ENCODE data around the gene ZNF208. TPM values are rescaled to one million over a fixed set of nuclear protein-coding genes. Genes with fewer than 3 reads are reported as not detected.

The ZNF208 gene
- total and polyA plus RNA-seq, 4 donors, result 0.06 to 0.28 (median 0.16) TPM

DNA sequence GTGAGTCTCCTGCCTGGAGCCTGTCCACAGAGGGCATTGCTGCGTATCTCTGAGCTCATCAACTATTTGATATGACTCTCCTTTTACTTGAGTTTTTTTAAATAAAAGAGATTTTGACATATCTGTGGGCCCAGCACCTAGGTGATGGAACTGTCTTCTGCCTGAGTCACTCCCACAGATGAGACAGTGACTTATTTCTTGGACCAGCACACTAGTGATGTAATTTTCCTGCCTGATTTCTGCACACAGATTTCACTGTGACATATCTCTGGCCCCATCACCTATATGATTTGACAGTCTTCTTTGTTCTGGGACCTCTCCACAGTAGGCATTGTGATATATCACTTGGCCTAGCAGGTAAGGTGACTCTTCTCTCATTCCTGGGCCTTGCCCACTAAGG is 108.2 kb downstream of the ZNF208 start:
- Histone ChIP-seq H3K4me3 (ENCODE audit: low read depth in 1 of 3, low read length in 3 of 3) (no peak overlapping the region), H3K4me1 (ENCODE audit: control insufficient read depth in 4 of 4, insufficient read depth in 4 of 4, low read length in 3 of 4) (no peaks in the 10 kb centered on the region), H3K27me3 (ENCODE audit: control insufficient read depth in 4 of 4, insufficient read depth in 4 of 4, low read length in 3 of 4) (no peaks in the 10 kb centered on the region), H3K9me3 (ENCODE audit: control insufficient read depth in 4 of 4, low read length in 3 of 4) (peaks cover 1 to 15% (median 3%) of the 10 kb centered on the region in 4 donors), H3K9ac (ENCODE audit: low read depth in 1 of 2, low read length in 2 of 2) (no peak overlapping the region), H3K27ac (ENCODE audit: low read depth in 1 of 2, low read length in 2 of 2) (no peak overlapping the region), H3K36me3 (ENCODE audit: control insufficient read depth in 4 of 4, insufficient read depth in 3 of 4, low read depth in 1 of 4, low read length in 3 of 4) (no peaks in the 10 kb centered on the region)
- no peak for TF ChIP-seq TAF1 (conservative IDR thresholded peaks at IDR 0.05)
- TF ChIP-seq YY1 (IDR thresholded peaks at IDR 0.05), result no peak
- no peak for TF ChIP-seq SP1 (IDR thresholded peaks at IDR 0.05)
- no peak for TF ChIP-seq RXRA (IDR thresholded peaks at IDR 0.05)
- no peak for TF ChIP-seq HNF4G (IDR thresholded peaks at IDR 0.05)
- TF ChIP-seq, protein P1, sequence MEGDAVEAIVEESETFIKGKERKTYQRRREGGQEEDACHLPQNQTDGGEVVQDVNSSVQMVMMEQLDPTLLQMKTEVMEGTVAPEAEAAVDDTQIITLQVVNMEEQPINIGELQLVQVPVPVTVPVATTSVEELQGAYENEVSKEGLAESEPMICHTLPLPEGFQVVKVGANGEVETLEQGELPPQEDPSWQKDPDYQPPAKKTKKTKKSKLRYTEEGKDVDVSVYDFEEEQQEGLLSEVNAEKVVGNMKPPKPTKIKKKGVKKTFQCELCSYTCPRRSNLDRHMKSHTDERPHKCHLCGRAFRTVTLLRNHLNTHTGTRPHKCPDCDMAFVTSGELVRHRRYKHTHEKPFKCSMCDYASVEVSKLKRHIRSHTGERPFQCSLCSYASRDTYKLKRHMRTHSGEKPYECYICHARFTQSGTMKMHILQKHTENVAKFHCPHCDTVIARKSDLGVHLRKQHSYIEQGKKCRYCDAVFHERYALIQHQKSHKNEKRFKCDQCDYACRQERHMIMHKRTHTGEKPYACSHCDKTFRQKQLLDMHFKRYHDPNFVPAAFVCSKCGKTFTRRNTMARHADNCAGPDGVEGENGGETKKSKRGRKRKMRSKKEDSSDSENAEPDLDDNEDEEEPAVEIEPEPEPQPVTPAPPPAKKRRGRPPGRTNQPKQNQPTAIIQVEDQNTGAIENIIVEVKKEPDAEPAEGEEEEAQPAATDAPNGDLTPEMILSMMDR (IDR thresholded peaks at IDR 0.05; ENCODE audit: low read depth, low read length, missing input control), result no peak
- no peak for TF ChIP-seq FOXA2 (IDR thresholded peaks at IDR 0.05)
- TF ChIP-seq EGR1 (IDR thresholded peaks at IDR 0.05; ENCODE audit: low read depth in 2 of 2), result no peak
- no peak for TF ChIP-seq GABPA (IDR thresholded peaks at IDR 0.05 in 1 of 2, conservative IDR thresholded peaks at IDR 0.05 in 1 of 2)
- no peak for TF ChIP-seq RAD21 (IDR thresholded peaks at IDR 0.05)
- TF ChIP-seq, protein P2, sequence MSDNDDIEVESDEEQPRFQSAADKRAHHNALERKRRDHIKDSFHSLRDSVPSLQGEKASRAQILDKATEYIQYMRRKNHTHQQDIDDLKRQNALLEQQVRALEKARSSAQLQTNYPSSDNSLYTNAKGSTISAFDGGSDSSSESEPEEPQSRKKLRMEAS (IDR thresholded peaks at IDR 0.05), result no peak
- TF ChIP-seq, protein P3, sequence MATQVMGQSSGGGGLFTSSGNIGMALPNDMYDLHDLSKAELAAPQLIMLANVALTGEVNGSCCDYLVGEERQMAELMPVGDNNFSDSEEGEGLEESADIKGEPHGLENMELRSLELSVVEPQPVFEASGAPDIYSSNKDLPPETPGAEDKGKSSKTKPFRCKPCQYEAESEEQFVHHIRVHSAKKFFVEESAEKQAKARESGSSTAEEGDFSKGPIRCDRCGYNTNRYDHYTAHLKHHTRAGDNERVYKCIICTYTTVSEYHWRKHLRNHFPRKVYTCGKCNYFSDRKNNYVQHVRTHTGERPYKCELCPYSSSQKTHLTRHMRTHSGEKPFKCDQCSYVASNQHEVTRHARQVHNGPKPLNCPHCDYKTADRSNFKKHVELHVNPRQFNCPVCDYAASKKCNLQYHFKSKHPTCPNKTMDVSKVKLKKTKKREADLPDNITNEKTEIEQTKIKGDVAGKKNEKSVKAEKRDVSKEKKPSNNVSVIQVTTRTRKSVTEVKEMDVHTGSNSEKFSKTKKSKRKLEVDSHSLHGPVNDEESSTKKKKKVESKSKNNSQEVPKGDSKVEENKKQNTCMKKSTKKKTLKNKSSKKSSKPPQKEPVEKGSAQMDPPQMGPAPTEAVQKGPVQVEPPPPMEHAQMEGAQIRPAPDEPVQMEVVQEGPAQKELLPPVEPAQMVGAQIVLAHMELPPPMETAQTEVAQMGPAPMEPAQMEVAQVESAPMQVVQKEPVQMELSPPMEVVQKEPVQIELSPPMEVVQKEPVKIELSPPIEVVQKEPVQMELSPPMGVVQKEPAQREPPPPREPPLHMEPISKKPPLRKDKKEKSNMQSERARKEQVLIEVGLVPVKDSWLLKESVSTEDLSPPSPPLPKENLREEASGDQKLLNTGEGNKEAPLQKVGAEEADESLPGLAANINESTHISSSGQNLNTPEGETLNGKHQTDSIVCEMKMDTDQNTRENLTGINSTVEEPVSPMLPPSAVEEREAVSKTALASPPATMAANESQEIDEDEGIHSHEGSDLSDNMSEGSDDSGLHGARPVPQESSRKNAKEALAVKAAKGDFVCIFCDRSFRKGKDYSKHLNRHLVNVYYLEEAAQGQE (IDR thresholded peaks at IDR 0.05), result no peak
- TF ChIP-seq FOXA1 (IDR thresholded peaks at IDR 0.05), result no peak
- no peak for TF ChIP-seq NR2F2 (IDR thresholded peaks at IDR 0.05)
- TF ChIP-seq, protein P4, sequence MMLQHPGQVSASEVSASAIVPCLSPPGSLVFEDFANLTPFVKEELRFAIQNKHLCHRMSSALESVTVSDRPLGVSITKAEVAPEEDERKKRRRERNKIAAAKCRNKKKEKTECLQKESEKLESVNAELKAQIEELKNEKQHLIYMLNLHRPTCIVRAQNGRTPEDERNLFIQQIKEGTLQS (IDR thresholded peaks at IDR 0.05), result no peak
- TF ChIP-seq, protein P5, sequence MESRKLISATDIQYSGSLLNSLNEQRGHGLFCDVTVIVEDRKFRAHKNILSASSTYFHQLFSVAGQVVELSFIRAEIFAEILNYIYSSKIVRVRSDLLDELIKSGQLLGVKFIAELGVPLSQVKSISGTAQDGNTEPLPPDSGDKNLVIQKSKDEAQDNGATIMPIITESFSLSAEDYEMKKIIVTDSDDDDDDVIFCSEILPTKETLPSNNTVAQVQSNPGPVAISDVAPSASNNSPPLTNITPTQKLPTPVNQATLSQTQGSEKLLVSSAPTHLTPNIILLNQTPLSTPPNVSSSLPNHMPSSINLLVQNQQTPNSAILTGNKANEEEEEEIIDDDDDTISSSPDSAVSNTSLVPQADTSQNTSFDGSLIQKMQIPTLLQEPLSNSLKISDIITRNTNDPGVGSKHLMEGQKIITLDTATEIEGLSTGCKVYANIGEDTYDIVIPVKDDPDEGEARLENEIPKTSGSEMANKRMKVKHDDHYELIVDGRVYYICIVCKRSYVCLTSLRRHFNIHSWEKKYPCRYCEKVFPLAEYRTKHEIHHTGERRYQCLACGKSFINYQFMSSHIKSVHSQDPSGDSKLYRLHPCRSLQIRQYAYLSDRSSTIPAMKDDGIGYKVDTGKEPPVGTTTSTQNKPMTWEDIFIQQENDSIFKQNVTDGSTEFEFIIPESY (IDR thresholded peaks at IDR 0.05), result no peak
- DNase-seq (ENCODE audit: low spot score), result no peak
- WGBS, result 61% methylated on average over 1 of the region's 1 CpG

DNA sequence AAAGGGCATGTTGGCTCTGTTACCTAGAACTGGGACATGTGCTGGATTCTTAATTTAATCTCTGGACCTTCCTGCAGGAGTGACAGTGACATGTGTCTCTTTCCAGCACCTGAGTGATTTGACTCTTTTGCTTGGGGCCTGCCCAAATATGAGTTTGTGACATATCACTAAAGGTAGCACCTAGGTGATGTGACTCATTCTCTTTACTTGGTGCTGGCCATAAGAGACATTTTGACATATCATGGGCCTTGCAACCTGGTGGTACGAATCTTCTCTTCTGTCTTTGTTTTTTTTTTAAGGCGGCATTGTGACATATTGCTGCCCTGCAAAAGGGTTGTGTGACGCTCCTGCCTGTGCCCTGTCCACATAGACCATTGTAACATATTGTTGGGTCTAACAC is 108.9 kb downstream of the ZNF208 start:
- TF ChIP-seq GABPA (IDR thresholded peaks at IDR 0.05 in 1 of 2, conservative IDR thresholded peaks at IDR 0.05 in 1 of 2), result no peak
- TF ChIP-seq, protein P3 (IDR thresholded peaks at IDR 0.05), result no peak
- no peaks in the 10 kb centered on the region for H3K4me1 ChIP-seq (ENCODE audit: control insufficient read depth in 4 of 4, insufficient read depth in 4 of 4, low read length in 3 of 4)
- H3K9ac ChIP-seq (ENCODE audit: low read depth in 1 of 2, low read length in 2 of 2), result no peak overlapping the region
- H3K27me3 ChIP-seq (ENCODE audit: control insufficient read depth in 4 of 4, insufficient read depth in 4 of 4, low read length in 3 of 4), result no peaks in the 10 kb centered on the region
- no peak for DNase-seq (ENCODE audit: low spot score)
- WGBS, result 77% methylated on average over 3 of the region's 3 CpGs
- H3K36me3 ChIP-seq (ENCODE audit: control insufficient read depth in 4 of 4, insufficient read depth in 3 of 4, low read depth in 1 of 4, low read length in 3 of 4), result no peaks in the 10 kb centered on the region
- H3K9me3 ChIP-seq (ENCODE audit: control insufficient read depth in 4 of 4, low read length in 3 of 4), result peaks cover 1 to 11% (median 3%) of the 10 kb centered on the region in 4 donors
- H3K4me3 ChIP-seq (ENCODE audit: low read depth in 1 of 3, low read length in 3 of 3), result no peak overlapping the region
- no peak overlapping the region for H3K27ac ChIP-seq (ENCODE audit: low read depth in 1 of 2, low read length in 2 of 2)

All from liver (tissue), 9 donors.